Measurements from ENCODE around the gene LRP6.

The LRP6 gene

DNA sequence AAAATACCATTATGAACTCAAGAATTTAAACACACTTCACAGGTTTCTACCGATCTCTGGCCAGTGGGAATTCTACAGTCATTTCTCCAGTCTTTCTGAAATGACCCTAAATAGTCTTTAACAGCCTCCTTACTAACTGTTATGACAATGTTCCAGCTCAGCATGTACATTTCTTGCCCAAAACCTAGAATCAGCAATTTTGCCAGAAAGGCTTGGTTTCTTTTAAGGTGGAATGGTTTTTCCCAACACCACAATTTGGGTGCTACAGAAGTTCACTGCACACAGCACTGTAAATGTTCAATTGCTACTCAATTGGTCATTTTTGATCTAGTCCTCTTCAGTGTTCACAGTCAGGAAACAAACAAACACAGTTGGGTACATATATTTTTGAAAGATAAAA, 69.7 kb downstream of the LRP6 start:
- TF ChIP-seq, protein P1, sequence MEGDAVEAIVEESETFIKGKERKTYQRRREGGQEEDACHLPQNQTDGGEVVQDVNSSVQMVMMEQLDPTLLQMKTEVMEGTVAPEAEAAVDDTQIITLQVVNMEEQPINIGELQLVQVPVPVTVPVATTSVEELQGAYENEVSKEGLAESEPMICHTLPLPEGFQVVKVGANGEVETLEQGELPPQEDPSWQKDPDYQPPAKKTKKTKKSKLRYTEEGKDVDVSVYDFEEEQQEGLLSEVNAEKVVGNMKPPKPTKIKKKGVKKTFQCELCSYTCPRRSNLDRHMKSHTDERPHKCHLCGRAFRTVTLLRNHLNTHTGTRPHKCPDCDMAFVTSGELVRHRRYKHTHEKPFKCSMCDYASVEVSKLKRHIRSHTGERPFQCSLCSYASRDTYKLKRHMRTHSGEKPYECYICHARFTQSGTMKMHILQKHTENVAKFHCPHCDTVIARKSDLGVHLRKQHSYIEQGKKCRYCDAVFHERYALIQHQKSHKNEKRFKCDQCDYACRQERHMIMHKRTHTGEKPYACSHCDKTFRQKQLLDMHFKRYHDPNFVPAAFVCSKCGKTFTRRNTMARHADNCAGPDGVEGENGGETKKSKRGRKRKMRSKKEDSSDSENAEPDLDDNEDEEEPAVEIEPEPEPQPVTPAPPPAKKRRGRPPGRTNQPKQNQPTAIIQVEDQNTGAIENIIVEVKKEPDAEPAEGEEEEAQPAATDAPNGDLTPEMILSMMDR (conservative IDR thresholded peaks at IDR 0.05; ENCODE audit: low read length) = no peak
- DNase-seq (ENCODE audit: low read depth) = no peak
- no peak overlapping the region for H3K4me3 ChIP-seq (ENCODE audit: low read length)

DNA sequence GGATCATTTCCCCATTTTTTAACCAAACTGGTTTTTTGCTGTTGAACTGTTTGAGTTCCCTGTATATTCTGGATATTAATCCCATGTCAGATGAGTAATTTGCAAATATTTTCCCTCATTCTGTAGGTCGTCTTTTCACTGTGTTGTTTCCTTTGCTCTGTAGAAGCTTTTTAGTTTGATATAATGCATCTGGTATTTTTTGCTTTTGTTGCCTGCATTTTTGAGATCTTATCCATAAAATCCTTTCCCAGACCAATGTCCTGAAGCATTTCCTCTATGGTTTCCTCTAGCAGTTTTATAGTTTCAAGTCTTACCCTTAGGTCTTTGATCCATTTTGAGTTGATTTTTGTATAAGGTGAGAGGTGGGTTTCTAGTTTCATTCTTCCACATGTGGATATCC, 71.3 kb downstream of the LRP6 start:
- TF ChIP-seq, protein P1 (conservative IDR thresholded peaks at IDR 0.05; ENCODE audit: low read length) = no peak
- no peak overlapping the region for H3K4me3 ChIP-seq (ENCODE audit: low read length)

DNA sequence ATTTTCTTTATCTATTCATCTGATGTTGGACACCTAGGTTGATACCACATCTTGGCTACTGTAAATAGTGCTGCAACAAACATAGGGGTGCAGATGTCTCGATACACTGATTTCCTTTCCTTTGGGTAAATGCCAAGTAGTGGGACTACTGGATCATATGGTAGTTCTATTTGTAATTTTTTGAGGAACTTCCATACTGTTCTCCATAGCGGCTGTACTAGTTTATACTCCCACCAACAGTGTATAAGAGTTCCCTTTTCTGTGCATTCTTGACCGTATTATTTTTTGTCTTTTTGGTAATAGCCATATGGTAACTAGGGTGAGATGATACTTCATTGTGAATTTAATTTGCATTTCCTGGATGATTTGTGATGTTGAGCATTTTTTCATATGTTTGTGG, 71.8 kb downstream of the LRP6 start:
- no peak overlapping the region for H3K4me3 ChIP-seq (ENCODE audit: low read length)
- no peak for DNase-seq (ENCODE audit: low read depth)
- TF ChIP-seq, protein P1 (conservative IDR thresholded peaks at IDR 0.05; ENCODE audit: low read length) = no peak

More for the DNA sequence above, 71.3 kb downstream of the LRP6 start:
- no peak for DNase-seq (ENCODE audit: low read depth)

DNA sequence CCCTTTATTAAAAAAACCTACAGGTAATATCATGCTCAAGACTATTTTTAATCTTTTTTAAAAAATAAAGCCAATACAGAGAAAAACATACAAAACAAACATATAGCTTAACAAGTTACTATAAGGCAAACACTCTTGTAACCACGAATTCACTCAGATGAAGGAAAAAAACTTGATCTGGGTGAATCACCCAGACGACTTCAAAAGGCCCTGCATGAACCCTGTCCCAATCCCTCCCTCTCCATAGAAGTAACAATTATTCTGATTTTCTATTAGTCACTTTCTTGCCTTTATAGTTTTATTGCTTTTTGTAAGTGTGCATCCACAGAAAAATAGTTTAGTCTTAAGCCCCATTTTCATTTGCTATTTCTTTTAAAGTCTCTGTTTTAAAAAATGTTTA, 72.6 kb downstream of the LRP6 start:
- TF ChIP-seq, protein P1 (conservative IDR thresholded peaks at IDR 0.05; ENCODE audit: low read length) = no peak
- no peak for DNase-seq (ENCODE audit: low read depth)
- no peak overlapping the region for H3K4me3 ChIP-seq (ENCODE audit: low read length)

DNA sequence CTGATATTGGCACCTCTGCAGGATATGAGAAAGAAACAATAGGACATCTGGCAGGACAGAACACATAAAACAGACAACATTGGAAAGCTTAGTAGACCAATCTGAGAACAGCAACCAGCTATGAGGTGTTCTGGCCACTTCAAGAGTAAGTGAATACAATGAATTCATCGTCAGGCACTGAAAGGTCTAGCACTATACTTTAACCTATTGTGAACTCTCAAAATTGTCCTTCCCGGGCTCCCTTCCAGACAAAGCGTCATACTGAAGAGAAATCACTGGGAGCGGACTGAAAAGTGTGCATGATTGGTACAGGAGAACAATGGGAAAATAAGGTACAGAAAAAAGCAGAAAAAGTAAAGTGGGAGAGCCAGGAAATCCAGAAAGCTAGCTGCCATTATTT, 75.8 kb downstream of the LRP6 start:
- H3K4me3 ChIP-seq (ENCODE audit: low read length) = no peak overlapping the region
- no peak for DNase-seq (ENCODE audit: low read depth)
- TF ChIP-seq, protein P1 (conservative IDR thresholded peaks at IDR 0.05; ENCODE audit: low read length) = no peak

DNA sequence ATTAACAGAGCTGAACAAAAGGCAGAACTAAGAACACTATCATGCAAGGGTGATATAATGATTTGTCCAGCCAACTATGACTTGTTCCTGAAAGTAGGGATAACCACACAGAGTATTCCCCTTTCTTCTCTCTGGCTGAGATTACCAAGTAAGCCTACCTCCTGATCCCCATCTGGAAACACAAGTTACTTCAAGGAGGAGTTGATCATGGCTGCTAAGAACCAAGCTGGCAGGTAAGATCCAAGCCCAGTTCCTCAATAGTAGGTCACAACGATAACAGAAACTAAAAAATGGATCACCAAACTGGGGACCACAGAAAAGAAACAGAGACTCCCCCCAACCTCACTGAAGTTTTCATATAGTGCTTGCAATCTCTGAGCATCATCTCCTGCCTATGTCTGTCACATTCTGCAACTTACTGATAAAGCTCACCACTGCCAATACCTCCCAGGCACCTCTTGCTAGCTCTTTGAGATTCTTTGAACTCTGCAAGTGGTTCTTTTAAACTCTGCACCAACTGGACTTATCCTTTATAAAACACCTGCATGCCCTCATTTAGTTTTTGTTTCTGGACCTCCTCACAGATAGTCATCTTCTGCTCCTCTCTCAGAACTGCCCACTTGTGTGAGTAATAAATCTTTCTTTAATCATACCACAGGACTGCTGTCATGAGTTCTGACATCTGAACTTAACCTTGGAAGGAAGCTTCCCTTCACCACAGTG, 76.6 kb downstream of the LRP6 start:
- no peak for DNase-seq (ENCODE audit: low read depth)
- H3K4me3 ChIP-seq (ENCODE audit: low read length) = no peak overlapping the region
- TF ChIP-seq, protein P1 (conservative IDR thresholded peaks at IDR 0.05; ENCODE audit: low read length) = no peak

DNA sequence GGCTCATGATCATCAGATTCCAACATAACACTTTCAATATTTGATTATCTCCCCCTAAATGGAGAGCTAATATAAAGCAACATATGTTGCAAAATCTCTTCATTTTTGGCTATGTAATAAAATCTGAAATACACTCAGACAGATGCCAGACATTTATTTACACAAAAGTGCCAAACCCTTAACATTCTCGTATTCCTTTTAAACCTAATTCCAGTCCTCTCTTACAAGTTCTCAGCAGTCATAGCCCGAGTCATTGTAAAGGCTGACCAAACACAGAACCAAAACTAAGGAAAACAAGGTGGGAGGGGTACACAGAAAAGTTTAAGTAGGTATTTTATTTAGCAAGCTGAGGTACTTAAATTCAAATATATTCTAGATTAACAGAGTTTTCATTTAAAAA, 81.4 kb downstream of the LRP6 start:
- DNase-seq (ENCODE audit: low read depth) = no peak
- no peak overlapping the region for H3K4me3 ChIP-seq (ENCODE audit: low read length)
- TF ChIP-seq, protein P1 (conservative IDR thresholded peaks at IDR 0.05; ENCODE audit: low read length) = no peak
